SU-DHL-6 (cell line): ENCODE results near the gene LHFPL6.

Experiments
- CTCF ChIP-seq: fragments of 200-600 bp; sonication (generic); IDR thresholded peaks from one replicate; pipeline ENCODE4 v1.5.1; 2017; ENCODE audit warnings: antibody characterized with exemption, mild to moderate bottlenecking, low read length, moderate library complexity; ENCODE audit not compliant: insufficient read depth, poor library complexity, severe bottlenecking
- EZH2phosphoT487 ChIP-seq: fragments of 200-600 bp; sonication (generic), shearing (Covaris generic); conservative IDR thresholded peaks from 2 replicates; pipeline ENCODE4 v1.6.1; 2018; ENCODE audit warnings: mild to moderate bottlenecking, antibody characterized with exemption, low read length, moderate library complexity, mixed read lengths

DNA sequence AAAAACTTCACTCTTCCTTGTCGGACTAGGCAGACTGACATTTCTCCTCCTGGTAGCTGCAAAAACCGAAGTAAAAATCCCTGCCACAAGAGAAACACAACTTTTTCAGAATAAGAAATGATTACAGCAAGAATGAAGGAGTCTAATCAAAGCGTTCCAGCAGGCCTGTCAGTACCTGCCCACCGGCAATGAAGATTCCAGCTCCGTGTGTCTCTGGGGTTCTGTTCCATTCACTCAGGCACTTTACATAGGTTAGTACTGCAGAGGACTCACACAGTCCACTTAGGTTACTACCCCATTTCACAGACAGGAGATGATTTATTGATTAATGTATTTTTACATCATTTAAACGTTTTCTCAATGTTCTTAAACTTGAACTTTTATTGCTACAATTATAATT lies 289.3 kb downstream of the LHFPL6 start:
- no peak for TF ChIP-seq CTCF
- no peak for TF ChIP-seq EZH2phosphoT487
